GM18499 (cell line): ENCODE data around the gene FGGY.

ENCODE experiments used
- ATAC-seq: cut with Tn5 transposase; IDR thresholded peaks from one replicate; pipeline ENCODE4 v1.9.1; 2021; ENCODE audit warnings: moderate number of reproducible peaks; ENCODE audit not compliant: insufficient read depth, unreplicated experiment

The FGGY gene

GRCh38 chr1:59310549-59311250, 13.8 kb downstream of the FGGY start:
- no peak for ATAC-seq

GRCh38 chr1:59314776-59315528, 18.1 kb downstream of the FGGY start:
- no peak for ATAC-seq

- no peak for ATAC-seq
Measured at GRCh38 chr1:59315529-59316463, 18.9 kb downstream of the FGGY start.

GRCh38 chr1:59316497-59317128, 19.7 kb downstream of the FGGY start:
- no peak for ATAC-seq

GRCh38 chr1:59317343-59317742, 20.4 kb downstream of the FGGY start:
- no peak for ATAC-seq

- no peak for ATAC-seq
Measured at GRCh38 chr1:59317780-59318179, 20.9 kb downstream of the FGGY start.

- no peak for ATAC-seq
Measured at GRCh38 chr1:59318271-59318860, 21.5 kb downstream of the FGGY start.

GRCh38 chr1:59322394-59322793, 25.5 kb downstream of the FGGY start:
- ATAC-seq, result no peak

GRCh38 chr1:59322814-59323213, 25.9 kb downstream of the FGGY start:
- no peak for ATAC-seq

GRCh38 chr1:59323879-59324278, 27.0 kb downstream of the FGGY start:
- no peak for ATAC-seq

- no peak for ATAC-seq
Measured at GRCh38 chr1:59328353-59328752, 31.5 kb downstream of the FGGY start.

GRCh38 chr1:59329412-59330053, 32.6 kb downstream of the FGGY start:
- no peak for ATAC-seq

GRCh38 chr1:59331686-59332620, 35.1 kb downstream of the FGGY start:
- ATAC-seq, result no peak

- ATAC-seq, result no peak
Measured at GRCh38 chr1:59332983-59333382, 36.1 kb downstream of the FGGY start.

GRCh38 chr1:59333626-59334277, 36.9 kb downstream of the FGGY start:
- no peak for ATAC-seq

GRCh38 chr1:59340411-59341307, 43.8 kb downstream of the FGGY start:
- no peak for ATAC-seq
